Mesendoderm (in vitro differentiated cells): ENCODE measurements around the gene KCTD15.

ENCODE experiments used
- DNase-seq: peaks from one replicate; pipeline ENCODE4 v3.0.0; 2013
- H2AK5ac ChIP-seq: 2 replicates; pipeline ENCODE4 v1.6.1; 2013; ENCODE audit warnings: low read length, inconsistent platforms
- H2BK120ac ChIP-seq: 2 replicates; pipeline ENCODE4 v1.6.1; 2013; ENCODE audit warnings: low read depth, mild to moderate bottlenecking, low read length, moderate library complexity, mixed read lengths
- H2BK15ac ChIP-seq: replicated peaks from 2 replicates; pipeline ENCODE4 v1.6.1; 2013; ENCODE audit warnings: low read depth, mild to moderate bottlenecking, moderate library complexity
- H2BK5ac ChIP-seq: 2 replicates; pipeline ENCODE4 v1.6.1; 2013; ENCODE audit warnings: low read length, inconsistent platforms
- H3K18ac ChIP-seq: 2 replicates; pipeline ENCODE4 v1.6.1; 2013; ENCODE audit warnings: mild to moderate bottlenecking, low read length, mixed read lengths
- H3K23ac ChIP-seq: one replicate; pipeline ENCODE4 v1.6.1; 2013; ENCODE audit warnings: low read length
- H3K27ac ChIP-seq: 2 replicates; pipeline ENCODE4 v1.5.1; 2013; ENCODE audit warnings: low read depth, mild to moderate bottlenecking, inconsistent platforms, low read length, moderate library complexity
- H3K27me3 ChIP-seq: 2 replicates; pipeline ENCODE4 v1.6.1; 2013; ENCODE audit warnings: low read length, control low read depth, mild to moderate bottlenecking, inconsistent platforms; ENCODE audit not compliant: insufficient read depth, poor library complexity
- H3K36me3 ChIP-seq: 2 replicates; pipeline ENCODE4 v1.6.1; 2013; ENCODE audit warnings: low read length, inconsistent platforms; ENCODE audit not compliant: control insufficient read depth, insufficient read depth
- H3K4ac ChIP-seq: one replicate; pipeline ENCODE4 v1.6.1; 2013; ENCODE audit warnings: low read depth, mild to moderate bottlenecking, low read length, moderate library complexity
- H3K4me1 ChIP-seq: 2 replicates; pipeline ENCODE4 v1.6.1; 2013; ENCODE audit warnings: low read depth, low read length, inconsistent platforms; ENCODE audit not compliant: control insufficient read depth
- H3K4me2 ChIP-seq: 2 replicates; pipeline ENCODE4 v1.6.1; 2013; ENCODE audit warnings: low read length
- H3K4me3 ChIP-seq: 2 replicates; pipeline ENCODE4 v1.5.1; 2013; ENCODE audit warnings: mild to moderate bottlenecking, low read length
- H3K56ac ChIP-seq: one replicate; pipeline ENCODE4 v1.6.1; 2013; ENCODE audit warnings: low read length
- H3K79me1 ChIP-seq: 2 replicates; pipeline ENCODE4 v1.6.1; 2013; ENCODE audit warnings: low read length, inconsistent platforms
- H3K79me2 ChIP-seq: 2 replicates; pipeline ENCODE4 v1.6.1; 2013; ENCODE audit warnings: mild to moderate bottlenecking, low read length; ENCODE audit not compliant: control insufficient read depth, insufficient read depth
- H3K9ac ChIP-seq: 2 replicates; pipeline ENCODE4 v1.6.1; 2013; ENCODE audit warnings: low read length, inconsistent platforms
- H4K5ac ChIP-seq: one replicate; pipeline ENCODE4 v1.6.1; 2013; ENCODE audit warnings: low read length
- H4K8ac ChIP-seq: one replicate; pipeline ENCODE4 v1.6.1; 2013; ENCODE audit warnings: low read depth, mild to moderate bottlenecking, control low read depth, low read length, moderate library complexity
- WGBS: extraction: QIAGEN DNeasy Blood & Tissue Kit; methylation state at CpG from one replicate; pipeline ENCODE4 v1.1.7; 2013; ENCODE audit warnings: low lambda C conversion rate, missing lambda C conversion rate; ENCODE audit not compliant: insufficient coverage; ENCODE audit errors: extremely low coverage; 5-methylcytosine and 5-hydroxymethylcytosine counted together

Gene KCTD15

DNA sequence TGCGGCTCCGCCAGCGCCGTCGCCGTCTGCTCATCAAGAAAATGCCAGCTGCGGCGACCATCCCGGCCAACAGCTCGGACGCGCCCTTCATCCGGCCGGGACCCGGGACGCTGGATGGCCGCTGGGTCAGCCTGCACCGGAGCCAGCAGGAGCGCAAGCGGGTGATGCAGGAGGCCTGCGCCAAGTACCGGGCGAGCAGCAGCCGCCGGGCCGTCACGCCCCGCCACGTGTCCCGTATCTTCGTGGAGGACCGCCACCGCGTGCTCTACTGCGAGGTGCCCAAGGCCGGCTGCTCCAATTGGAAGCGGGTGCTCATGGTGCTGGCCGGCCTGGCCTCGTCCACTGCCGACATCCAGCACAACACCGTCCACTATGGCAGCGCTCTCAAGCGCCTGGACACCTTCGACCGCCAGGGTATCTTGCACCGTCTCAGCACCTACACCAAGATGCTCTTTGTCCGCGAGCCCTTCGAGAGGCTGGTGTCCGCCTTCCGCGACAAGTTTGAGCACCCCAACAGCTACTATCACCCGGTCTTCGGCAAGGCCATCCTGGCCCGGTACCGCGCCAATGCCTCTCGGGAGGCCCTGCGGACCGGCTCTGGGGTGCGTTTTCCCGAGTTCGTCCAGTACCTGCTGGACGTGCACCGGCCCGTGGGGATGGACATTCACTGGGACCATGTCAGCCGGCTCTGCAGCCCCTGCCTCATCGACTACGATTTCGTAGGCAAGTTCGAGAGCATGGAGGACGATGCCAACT lies 24.4 kb upstream of the KCTD15 start:
- DNase-seq, result no peak
- H4K8ac ChIP-seq, result no peak overlapping the region
- H3K9ac ChIP-seq, result no peak overlapping the region
- no peak overlapping the region for H2BK120ac ChIP-seq
- no peak overlapping the region for H4K5ac ChIP-seq
- no peaks in the 10 kb centered on the region for H3K79me2 ChIP-seq
- no CpG with 5 or more reads among the region's 72 CpGs for WGBS
- H2BK15ac ChIP-seq, result no peak overlapping the region
- H3K4me2 ChIP-seq, result no peak overlapping the region
- no peak overlapping the region for H3K18ac ChIP-seq
- no peak overlapping the region for H2AK5ac ChIP-seq
- H3K27ac ChIP-seq, result no peak overlapping the region
- H3K27me3 ChIP-seq, result no peaks in the 10 kb centered on the region
- no peak overlapping the region for H3K56ac ChIP-seq
- no peak overlapping the region for H3K4me3 ChIP-seq
- H3K4ac ChIP-seq, result no peak overlapping the region
- no peaks in the 10 kb centered on the region for H3K79me1 ChIP-seq
- no peak overlapping the region for H3K23ac ChIP-seq
- H2BK5ac ChIP-seq, result no peak overlapping the region
- H3K36me3 ChIP-seq, result no peaks in the 10 kb centered on the region
- no peaks in the 10 kb centered on the region for H3K4me1 ChIP-seq

DNA sequence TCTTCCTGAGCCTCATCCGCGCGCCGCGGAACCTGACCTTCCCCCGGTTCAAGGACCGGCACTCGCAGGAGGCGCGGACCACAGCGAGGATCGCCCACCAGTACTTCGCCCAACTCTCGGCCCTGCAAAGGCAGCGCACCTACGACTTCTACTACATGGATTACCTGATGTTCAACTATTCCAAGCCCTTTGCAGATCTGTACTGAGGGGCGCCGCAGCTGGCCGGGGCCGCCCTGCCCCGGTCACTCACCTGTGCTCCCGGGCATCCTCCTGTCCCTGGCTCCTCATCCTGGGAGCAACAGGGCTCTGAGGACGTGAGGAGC lies 23.9 kb upstream of the KCTD15 start:
- H2BK120ac ChIP-seq, result no peak overlapping the region
- no peaks in the 10 kb centered on the region for H3K27me3 ChIP-seq
- H3K4me2 ChIP-seq, result no peak overlapping the region
- no peak overlapping the region for H2BK15ac ChIP-seq
- H3K27ac ChIP-seq, result no peak overlapping the region
- H3K4me3 ChIP-seq, result no peak overlapping the region
- H3K56ac ChIP-seq, result no peak overlapping the region
- no peak overlapping the region for H3K9ac ChIP-seq
- no peaks in the 10 kb centered on the region for H3K4me1 ChIP-seq
- no peak overlapping the region for H2BK5ac ChIP-seq
- no peaks in the 10 kb centered on the region for H3K79me1 ChIP-seq
- DNase-seq, result no peak
- H4K5ac ChIP-seq, result no peak overlapping the region
- H3K36me3 ChIP-seq, result no peaks in the 10 kb centered on the region
- no peak overlapping the region for H3K23ac ChIP-seq
- no peaks in the 10 kb centered on the region for H3K79me2 ChIP-seq
- H2AK5ac ChIP-seq, result no peak overlapping the region
- H4K8ac ChIP-seq, result no peak overlapping the region
- WGBS, result no CpG with 5 or more reads among the region's 23 CpGs
- H3K4ac ChIP-seq, result no peak overlapping the region
- H3K18ac ChIP-seq, result no peak overlapping the region

DNA sequence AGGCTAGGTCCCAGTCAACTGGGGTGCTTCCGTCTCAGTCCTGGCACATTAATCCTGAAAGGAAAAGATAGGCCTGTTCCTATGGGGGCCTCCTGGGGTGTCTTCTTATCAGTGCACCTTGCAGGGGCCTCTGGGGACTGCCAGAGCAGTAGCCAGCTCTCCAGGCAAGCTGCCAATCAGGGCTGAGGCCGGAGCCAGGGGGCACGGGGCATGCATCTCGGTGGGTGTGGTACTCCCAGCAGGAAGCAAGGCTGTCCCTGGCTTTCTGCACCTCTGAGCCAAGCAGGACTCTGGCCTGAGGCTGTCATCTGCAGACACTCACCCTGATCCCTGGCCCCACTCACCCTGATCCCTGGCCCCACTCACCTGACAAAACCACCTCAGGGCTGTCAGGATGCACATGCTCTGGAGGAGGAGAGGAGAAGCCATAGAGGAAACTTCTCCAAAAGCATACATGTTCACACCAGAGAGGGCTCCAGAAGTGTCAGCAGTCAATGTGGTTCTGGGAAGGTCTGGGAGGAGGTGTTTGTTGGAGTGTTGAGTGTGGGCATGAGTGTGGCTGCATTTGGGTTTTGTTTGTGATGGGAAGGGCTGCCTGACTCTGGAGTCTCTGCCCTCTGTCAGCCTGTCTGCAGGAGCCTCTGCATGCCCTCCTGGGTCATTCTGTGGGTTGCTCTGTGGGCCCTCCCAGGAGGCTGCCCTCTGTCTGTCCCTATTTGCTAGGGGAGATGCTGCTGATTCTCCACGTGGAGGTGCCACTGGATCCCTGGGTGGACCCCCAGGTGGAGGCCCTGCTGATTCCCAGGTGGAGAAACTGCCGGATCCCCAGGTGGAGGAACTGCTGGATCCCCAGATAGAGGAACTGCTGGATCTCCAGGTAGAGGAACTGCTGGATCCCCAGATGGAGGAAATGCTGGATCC lies 22.7 kb upstream of the KCTD15 start:
- H3K23ac ChIP-seq, result no peak overlapping the region
- no peak overlapping the region for H4K5ac ChIP-seq
- no peak for DNase-seq

DNA sequence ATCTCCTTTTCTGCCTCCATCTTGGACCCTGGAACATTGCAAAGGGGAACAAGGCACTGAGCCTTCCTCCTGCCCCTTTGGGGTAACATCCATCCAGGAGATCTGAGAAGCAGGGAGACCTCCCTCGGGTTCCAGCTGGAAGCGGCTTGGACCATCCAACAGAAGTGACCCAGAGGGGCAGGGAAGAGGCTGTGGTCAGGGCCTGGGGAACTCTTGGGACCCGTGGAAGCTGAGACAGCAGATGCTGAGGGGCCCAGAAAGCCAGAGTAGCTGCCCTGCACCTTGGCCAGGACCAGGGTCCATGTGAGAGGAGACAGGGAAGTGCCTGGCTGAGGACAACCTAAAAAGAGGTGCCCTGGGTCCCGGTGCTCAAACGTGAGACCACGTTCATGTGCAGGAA lies 21.9 kb upstream of the KCTD15 start:
- H3K23ac ChIP-seq, result no peak overlapping the region
- DNase-seq, result no peak
- no peak overlapping the region for H4K5ac ChIP-seq
- H3K4me3 ChIP-seq, result no peak overlapping the region
- H3K27me3 ChIP-seq, result no peaks in the 10 kb centered on the region
- H3K18ac ChIP-seq, result no peak overlapping the region
- H3K36me3 ChIP-seq, result no peaks in the 10 kb centered on the region
- H3K4me1 ChIP-seq, result no peaks in the 10 kb centered on the region
- no peak overlapping the region for H4K8ac ChIP-seq
- H2BK120ac ChIP-seq, result no peak overlapping the region
- H2BK5ac ChIP-seq, result no peak overlapping the region
- no peak overlapping the region for H2BK15ac ChIP-seq
- H3K27ac ChIP-seq, result no peak overlapping the region
- no peak overlapping the region for H3K4me2 ChIP-seq
- no peak overlapping the region for H3K9ac ChIP-seq
- no peak overlapping the region for H3K4ac ChIP-seq
- no peak overlapping the region for H3K56ac ChIP-seq
- no peaks in the 10 kb centered on the region for H3K79me2 ChIP-seq
- H3K79me1 ChIP-seq, result no peaks in the 10 kb centered on the region
- no CpG with 5 or more reads among the region's 6 CpGs for WGBS
- H2AK5ac ChIP-seq, result no peak overlapping the region

More for the DNA sequence above, 22.7 kb upstream of the KCTD15 start:
- no peak overlapping the region for H3K18ac ChIP-seq
- no peak overlapping the region for H3K4me2 ChIP-seq
- H3K36me3 ChIP-seq, result no peaks in the 10 kb centered on the region
- H3K4ac ChIP-seq, result no peak overlapping the region
- no peak overlapping the region for H3K4me3 ChIP-seq
- H3K4me1 ChIP-seq, result no peaks in the 10 kb centered on the region
- H4K8ac ChIP-seq, result no peak overlapping the region
- no peak overlapping the region for H2BK5ac ChIP-seq
- H3K79me2 ChIP-seq, result no peaks in the 10 kb centered on the region
- no peak overlapping the region for H3K9ac ChIP-seq
- H2BK15ac ChIP-seq, result no peak overlapping the region
- no peak overlapping the region for H3K56ac ChIP-seq
- H3K79me1 ChIP-seq, result no peaks in the 10 kb centered on the region
- WGBS, result no CpG with 5 or more reads among the region's 6 CpGs
- no peak overlapping the region for H2AK5ac ChIP-seq
- H2BK120ac ChIP-seq, result no peak overlapping the region
- no peaks in the 10 kb centered on the region for H3K27me3 ChIP-seq
- H3K27ac ChIP-seq, result no peak overlapping the region

DNA sequence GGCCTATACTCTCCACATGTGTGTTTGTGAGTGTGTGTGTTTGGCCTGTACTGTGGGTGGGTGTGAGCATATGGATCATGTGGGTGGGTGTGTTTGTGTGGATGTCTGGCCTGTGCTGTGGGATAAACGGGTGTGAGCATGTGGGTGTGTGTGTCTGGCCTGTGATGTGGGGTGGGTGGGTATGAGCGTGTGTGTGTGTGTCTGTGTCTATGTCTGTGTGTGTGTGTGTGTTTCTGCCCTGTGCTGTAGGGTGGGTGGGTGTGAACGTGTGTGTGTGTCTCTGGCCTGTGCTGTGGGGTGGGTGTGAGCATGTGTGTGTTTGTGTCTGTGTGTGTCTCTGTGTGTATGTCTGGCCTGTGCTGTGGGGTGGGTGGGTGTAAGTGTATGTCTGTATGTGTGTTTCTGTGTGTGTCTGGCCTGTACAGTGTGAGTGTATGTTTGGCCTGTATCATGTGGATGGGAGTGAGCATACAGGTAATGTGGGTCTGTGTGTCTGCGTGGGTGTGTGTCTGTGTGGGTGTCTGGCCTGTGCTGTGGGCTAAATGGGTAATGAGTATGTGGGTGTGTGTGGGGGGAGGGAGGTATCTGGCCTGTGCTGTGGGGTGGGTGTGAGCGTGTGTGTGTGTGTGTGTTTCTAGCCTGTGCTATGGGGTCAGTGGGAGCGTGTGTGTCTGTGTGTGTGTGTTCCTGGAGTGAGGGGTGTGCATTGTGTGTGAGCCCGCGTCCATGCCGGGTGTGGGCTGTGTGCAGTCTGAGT lies 20.8 kb upstream of the KCTD15 start:
- Histone ChIP-seq H3K23ac (no peak overlapping the region), H3K4ac (no peak overlapping the region), H3K79me1 (no peaks in the 10 kb centered on the region), H3K4me1 (no peaks in the 10 kb centered on the region), H3K4me2 (no peak overlapping the region), H4K8ac (no peak overlapping the region), H3K27me3 (no peaks in the 10 kb centered on the region), H3K18ac (no peak overlapping the region), H3K4me3 (no peak overlapping the region), H2AK5ac (no peak overlapping the region), H3K36me3 (no peaks in the 10 kb centered on the region), H2BK120ac (no peak overlapping the region), H2BK15ac (no peak overlapping the region), H3K79me2 (no peaks in the 10 kb centered on the region), H3K27ac (no peak overlapping the region), H3K9ac (no peak overlapping the region), H3K56ac (no peak overlapping the region), H4K5ac (no peak overlapping the region), H2BK5ac (no peak overlapping the region)
- no peak for DNase-seq
- no CpG with 5 or more reads among the region's 9 CpGs for WGBS
